Osteocyte (in vitro differentiated cells): Measurements from ENCODE around the gene PPCDC. TPM values are rescaled to one million over a fixed set of nuclear protein-coding genes. Genes with fewer than 3 reads are reported as not detected.

Experiments
- DNase-seq: peaks from one replicate; pipeline ENCODE4 v3.0.0; 2021; ENCODE audit warnings: mixed read lengths; ENCODE audit not compliant: unreplicated experiment; ENCODE audit errors: extremely low spot score
- H3K27ac Mint-ChIP-seq: one replicate; pipeline ENCODE4 v1.8.0; 2021; ENCODE audit warnings: mild to moderate bottlenecking, mixed read lengths; ENCODE audit not compliant: unreplicated experiment
- H3K27me3 Mint-ChIP-seq: one replicate; pipeline ENCODE4 v1.8.0; 2021; ENCODE audit warnings: mixed read lengths; ENCODE audit not compliant: unreplicated experiment
- H3K36me3 Mint-ChIP-seq: one replicate; pipeline ENCODE4 v1.8.0; 2021; ENCODE audit warnings: mixed read lengths; ENCODE audit not compliant: unreplicated experiment
- H3K4me1 Mint-ChIP-seq: one replicate; pipeline ENCODE4 v1.8.0; 2021; ENCODE audit warnings: mixed read lengths; ENCODE audit not compliant: unreplicated experiment
- H3K4me3 Mint-ChIP-seq: one replicate; pipeline ENCODE4 v1.8.0; 2021; ENCODE audit warnings: mild to moderate bottlenecking, moderate library complexity, mixed read lengths; ENCODE audit not compliant: unreplicated experiment
- H3K9me3 Mint-ChIP-seq: one replicate; pipeline ENCODE4 v1.8.0; 2021; ENCODE audit warnings: mixed read lengths; ENCODE audit not compliant: unreplicated experiment
- CTCF ChIP-seq: fragments of 200-600 bp; sonication (generic); IDR thresholded peaks from 2 replicates; pipeline ENCODE4 v1.5.0; 2021; ENCODE audit warnings: antibody characterized with exemption, mild to moderate bottlenecking, moderate library complexity
- total RNA-seq: library from RNA; stranded (reverse); gene quantifications from 2 replicates; pipeline ENCODE4 v1.2.1, GENCODE V29; 2021

PPCDC gene
- total RNA-seq, 1 donor from 2014 or later = 12.7 TPM

GRCh38 chr15:75063889-75064288, 40.5 kb downstream of the PPCDC start:
- DNase-seq = peak; percentile 72
- Mint-ChIP-seq H3K9me3 (peaks cover 15% of the 10 kb centered on the region), H3K27me3 (no peaks in the 10 kb centered on the region), H3K4me1 (peaks cover 22% of the 10 kb centered on the region), H3K4me3 (no peak overlapping the region), H3K36me3 (peaks cover 10% of the 10 kb centered on the region), H3K27ac (peak overlapping the region; percentile 13)
- no peak for TF ChIP-seq CTCF

GRCh38 chr15:75064846-75065245, 41.5 kb downstream of the PPCDC start:
- Mint-ChIP-seq H3K36me3 (peaks cover 10% of the 10 kb centered on the region), H3K27me3 (no peaks in the 10 kb centered on the region), H3K4me3 (no peak overlapping the region), H3K27ac (no peak overlapping the region), H3K9me3 (peaks cover 15% of the 10 kb centered on the region), H3K4me1 (peaks cover 22% of the 10 kb centered on the region)
- no peak for DNase-seq
- TF ChIP-seq CTCF = no peak

- Mint-ChIP-seq H3K27ac (no peak overlapping the region), H3K36me3 (peaks cover 10% of the 10 kb centered on the region), H3K27me3 (no peaks in the 10 kb centered on the region), H3K9me3 (peaks cover 15% of the 10 kb centered on the region), H3K4me3 (no peak overlapping the region), H3K4me1 (peaks cover 22% of the 10 kb centered on the region)
- DNase-seq = peak; percentile 77
- no peak for TF ChIP-seq CTCF
These were observed 42.1 kb downstream of the PPCDC start for GRCh38 chr15:75065467-75065850.

- H3K27ac Mint-ChIP-seq = no peak overlapping the region
- no peak overlapping the region for H3K4me3 Mint-ChIP-seq
- TF ChIP-seq CTCF = no peak
- peaks cover 10% of the 10 kb centered on the region for H3K36me3 Mint-ChIP-seq
- peaks cover 15% of the 10 kb centered on the region for H3K9me3 Mint-ChIP-seq
- no peak for DNase-seq
- H3K27me3 Mint-ChIP-seq = no peaks in the 10 kb centered on the region
- peaks cover 22% of the 10 kb centered on the region for H3K4me1 Mint-ChIP-seq
These were observed 42.6 kb downstream of the PPCDC start for GRCh38 chr15:75065851-75066509.

- H3K9me3 Mint-ChIP-seq = peaks cover 15% of the 10 kb centered on the region
- no peak overlapping the region for H3K4me3 Mint-ChIP-seq
- TF ChIP-seq CTCF = no peak
- DNase-seq = peak; percentile 44
- peaks cover 22% of the 10 kb centered on the region for H3K4me1 Mint-ChIP-seq
- H3K27ac Mint-ChIP-seq = no peak overlapping the region
- no peaks in the 10 kb centered on the region for H3K27me3 Mint-ChIP-seq
- peaks cover 10% of the 10 kb centered on the region for H3K36me3 Mint-ChIP-seq
These were observed 43.9 kb downstream of the PPCDC start for GRCh38 chr15:75067123-75067830.
